SK-N-SH treated with all-trans-retinoic acid at 6 μM for 48 hours (cell line): ENCODE data around the gene RS1.

ENCODE experiments used
- ARNTL ChIP-seq: fragments of 450-650 bp; formaldehyde crosslinking; IDR thresholded peaks from 2 replicates; pipeline ENCODE4 v1.5.0; 2020; ENCODE audit warnings: low read depth, mild to moderate bottlenecking, moderate library complexity, borderline replicate concordance
- CSDC2 ChIP-seq: fragments of 250-450 bp; sonication (Bioruptor Pico); IDR thresholded peaks from 2 replicates; pipeline ENCODE4 v1.5.0; 2020; ENCODE audit warnings: mild to moderate bottlenecking, moderate library complexity
- ISL1 ChIP-seq: fragments of 250-450 bp; sonication (Bioruptor Pico); IDR thresholded peaks from 2 replicates; pipeline ENCODE4 v2.1.2; 2022; ENCODE audit warnings: mild to moderate bottlenecking, moderate library complexity
- PATZ1 ChIP-seq: fragments of 250-450 bp; sonication (Bioruptor Pico); IDR thresholded peaks from 2 replicates; pipeline ENCODE4 v1.8.0; 2020; ENCODE audit warnings: mild to moderate bottlenecking, moderate library complexity, borderline replicate concordance
- TSHZ2 ChIP-seq: fragments of 250-450 bp; sonication (Bioruptor Pico); IDR thresholded peaks from 2 replicates; pipeline ENCODE4 v1.5.0; 2020; ENCODE audit warnings: mild to moderate bottlenecking, moderate library complexity
- ZFP3 ChIP-seq: fragments of 250-450 bp; sonication (Bioruptor Pico); IDR thresholded peaks from 2 replicates; pipeline ENCODE4 v1.5.0; 2020; ENCODE audit warnings: mild to moderate bottlenecking, moderate library complexity
- ZNF70 ChIP-seq: fragments of 450-650 bp; formaldehyde crosslinking; IDR thresholded peaks from 2 replicates; pipeline ENCODE4 v1.5.0; 2020; ENCODE audit warnings: mild to moderate bottlenecking, moderate library complexity
- TF ChIP-seq, protein P1 (sequence below): fragments of 250-450 bp; sonication (Bioruptor Pico); IDR thresholded peaks from 2 replicates; pipeline ENCODE4 v1.5.1; 2021; ENCODE audit warnings: mild to moderate bottlenecking, moderate library complexity

DNA sequence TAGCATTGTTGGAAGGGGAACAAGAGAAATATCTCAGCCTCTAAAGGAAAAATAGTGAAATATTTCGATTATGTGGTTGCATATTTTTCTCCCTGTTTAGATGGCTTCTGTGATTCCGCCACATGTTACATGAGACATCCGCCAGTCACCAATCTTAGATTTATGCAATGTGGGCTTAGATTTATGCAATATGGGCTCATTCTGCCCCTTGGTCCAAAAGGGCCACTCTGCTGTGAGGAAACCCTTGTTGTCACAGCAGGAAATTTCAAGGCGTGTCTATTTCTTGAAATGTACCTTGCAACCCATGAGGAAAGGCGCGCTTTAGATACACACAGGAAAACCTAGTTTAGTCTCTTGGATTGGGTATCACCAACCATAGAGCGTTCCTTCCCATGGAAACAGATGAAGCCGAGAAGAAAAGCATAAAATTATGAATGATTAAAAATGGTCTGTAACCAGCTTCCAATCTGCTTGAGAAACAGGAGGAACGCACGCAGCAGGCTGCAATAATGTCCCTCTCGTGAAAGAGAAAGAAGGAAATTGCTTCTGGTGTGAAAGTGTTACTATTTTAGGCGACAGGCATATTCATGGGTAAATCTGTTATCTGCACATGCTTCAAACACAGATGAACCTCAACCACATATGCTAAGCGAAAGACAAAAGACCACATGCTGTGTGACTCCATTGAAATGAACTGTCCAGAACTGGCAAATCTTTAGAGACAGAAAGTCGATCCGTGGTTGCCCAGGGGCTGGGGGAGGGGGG is 3.7 kb downstream of the RS1 start:
- TF ChIP-seq ISL1 (CRISPR knock-in tag) (no peak), PATZ1 (CRISPR knock-in tag) (no peak), ZNF70 (CRISPR knock-in tag) (no peak), TSHZ2 (CRISPR knock-in tag) (no peak), ARNTL (no peak), ZFP3 (no peak), CSDC2 (CRISPR knock-in tag) (no peak)
- TF ChIP-seq, protein P1, sequence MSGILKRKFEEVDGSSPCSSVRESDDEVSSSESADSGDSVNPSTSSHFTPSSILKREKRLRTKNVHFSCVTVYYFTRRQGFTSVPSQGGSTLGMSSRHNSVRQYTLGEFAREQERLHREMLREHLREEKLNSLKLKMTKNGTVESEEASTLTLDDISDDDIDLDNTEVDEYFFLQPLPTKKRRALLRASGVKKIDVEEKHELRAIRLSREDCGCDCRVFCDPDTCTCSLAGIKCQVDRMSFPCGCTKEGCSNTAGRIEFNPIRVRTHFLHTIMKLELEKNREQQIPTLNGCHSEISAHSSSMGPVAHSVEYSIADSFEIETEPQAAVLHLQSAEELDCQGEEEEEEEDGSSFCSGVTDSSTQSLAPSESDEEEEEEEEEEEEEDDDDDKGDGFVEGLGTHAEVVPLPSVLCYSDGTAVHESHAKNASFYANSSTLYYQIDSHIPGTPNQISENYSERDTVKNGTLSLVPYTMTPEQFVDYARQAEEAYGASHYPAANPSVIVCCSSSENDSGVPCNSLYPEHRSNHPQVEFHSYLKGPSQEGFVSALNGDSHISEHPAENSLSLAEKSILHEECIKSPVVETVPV (CRISPR knock-in tag): no peak
